Islet precursor cell (in vitro differentiated cells): Measurements from ENCODE around the gene CARD9.
"Not testable (repeated sequence)": the region's sequence is repeated elsewhere in the genome, so short reads cannot be mapped to it uniquely, and the experiment has no call there.

Source experiments
- DNase-seq: peaks from one replicate; pipeline ENCODE4 v3.0.0-alpha.2; 2018

Gene CARD9

DNA sequence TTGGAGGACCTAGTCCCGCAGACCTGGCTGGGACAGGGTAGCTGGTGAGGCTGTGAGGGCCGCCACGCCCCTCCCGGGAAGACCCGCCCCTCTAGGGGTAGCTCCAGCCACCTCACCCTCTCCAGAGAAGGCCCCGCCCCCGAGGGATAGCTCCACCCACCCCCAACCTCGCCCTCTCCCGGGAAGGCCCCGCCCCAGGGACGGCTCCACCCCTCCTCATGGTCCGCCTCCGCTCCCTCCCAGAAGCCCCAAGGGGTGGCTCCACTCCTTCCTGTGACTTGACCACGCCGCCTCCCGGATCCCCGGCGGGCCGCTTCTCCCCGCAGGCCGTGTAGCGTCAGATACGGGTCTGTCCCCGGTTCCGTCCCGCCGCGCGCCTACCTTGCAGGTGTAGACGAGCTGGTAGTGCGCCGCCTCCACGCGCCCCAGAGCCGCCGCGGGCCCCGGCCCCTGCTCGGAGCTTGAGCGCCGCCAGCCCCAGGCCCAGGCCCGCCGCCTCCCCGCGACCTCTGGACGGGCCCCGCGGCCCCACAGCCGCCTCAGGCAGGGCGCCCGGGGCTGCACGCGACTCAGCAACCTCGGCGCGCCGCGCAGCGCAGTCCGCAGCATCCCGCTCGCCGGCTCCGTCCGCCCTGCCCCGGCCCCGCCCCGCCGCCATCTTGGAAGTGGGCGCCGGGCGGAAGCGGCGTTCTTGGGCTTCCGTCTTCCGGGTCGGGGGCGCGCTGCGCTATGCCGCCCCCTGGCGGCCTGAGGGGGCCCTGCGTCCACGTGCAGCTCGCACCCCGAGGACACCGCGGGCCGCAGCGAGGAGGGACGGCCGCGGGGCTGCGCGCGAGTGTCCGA lies 10.1 kb downstream of the CARD9 start, which contains the start of gene DNLZ:
DNLZ (minus strand) TSS at position 639 of the 843 bp plus-strand sequence; CDS start at position 609, 30 bp downstream.
- DNase-seq = peak; percentile 99

DNA sequence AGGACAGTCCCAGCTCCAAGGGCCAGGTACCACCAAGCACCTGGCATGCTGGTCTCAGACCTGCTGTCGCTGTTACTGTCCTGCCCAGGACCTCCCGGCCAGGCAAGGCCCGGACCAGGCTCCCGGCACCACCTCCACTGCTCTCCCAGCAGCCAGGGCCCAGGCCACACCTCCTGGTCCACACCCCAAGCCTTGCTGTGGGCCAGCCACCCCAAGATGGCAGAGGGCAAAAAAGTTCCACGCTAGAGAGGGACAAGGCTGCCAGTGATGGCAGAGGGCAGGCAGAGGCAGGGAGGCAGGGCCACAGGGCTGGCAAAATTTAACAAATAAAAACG lies 11.1 kb downstream of the CARD9 start:
- no peak for DNase-seq

DNA sequence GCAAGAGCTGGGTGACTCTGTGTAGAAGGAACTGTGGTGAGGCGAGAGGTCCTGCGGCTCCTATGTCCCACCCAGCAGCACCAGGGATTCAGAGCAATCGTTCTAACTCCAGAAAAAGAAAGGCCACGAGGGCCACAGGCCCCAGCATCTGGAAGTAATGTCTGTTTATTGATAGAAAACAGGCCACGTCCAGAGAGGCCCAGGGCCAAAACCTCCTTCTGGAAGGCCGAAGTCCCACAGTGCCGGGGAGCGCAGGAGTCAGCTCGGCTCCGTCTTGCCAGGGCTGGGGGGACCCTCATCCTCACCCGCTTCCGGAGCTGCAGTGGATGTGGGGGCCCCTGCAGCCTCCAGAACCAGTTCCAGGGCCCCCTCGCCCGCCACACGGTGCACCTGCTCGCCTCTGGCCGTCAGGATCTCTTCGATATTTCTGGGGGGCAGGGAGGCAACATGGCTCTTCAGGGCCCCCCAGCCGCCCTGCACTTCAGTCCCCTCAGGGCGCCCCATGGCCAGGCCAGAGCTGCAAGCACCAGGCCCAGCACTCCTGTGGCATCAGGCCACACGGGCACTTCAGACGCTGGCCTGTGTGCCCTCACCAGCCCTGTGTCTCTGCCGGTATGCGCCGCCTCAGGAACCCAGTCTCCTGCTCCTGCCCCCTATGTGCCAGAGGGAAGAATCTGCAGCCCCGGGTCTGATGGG lies 11.6 kb downstream of the CARD9 start:
- DNase-seq = no peak

DNA sequence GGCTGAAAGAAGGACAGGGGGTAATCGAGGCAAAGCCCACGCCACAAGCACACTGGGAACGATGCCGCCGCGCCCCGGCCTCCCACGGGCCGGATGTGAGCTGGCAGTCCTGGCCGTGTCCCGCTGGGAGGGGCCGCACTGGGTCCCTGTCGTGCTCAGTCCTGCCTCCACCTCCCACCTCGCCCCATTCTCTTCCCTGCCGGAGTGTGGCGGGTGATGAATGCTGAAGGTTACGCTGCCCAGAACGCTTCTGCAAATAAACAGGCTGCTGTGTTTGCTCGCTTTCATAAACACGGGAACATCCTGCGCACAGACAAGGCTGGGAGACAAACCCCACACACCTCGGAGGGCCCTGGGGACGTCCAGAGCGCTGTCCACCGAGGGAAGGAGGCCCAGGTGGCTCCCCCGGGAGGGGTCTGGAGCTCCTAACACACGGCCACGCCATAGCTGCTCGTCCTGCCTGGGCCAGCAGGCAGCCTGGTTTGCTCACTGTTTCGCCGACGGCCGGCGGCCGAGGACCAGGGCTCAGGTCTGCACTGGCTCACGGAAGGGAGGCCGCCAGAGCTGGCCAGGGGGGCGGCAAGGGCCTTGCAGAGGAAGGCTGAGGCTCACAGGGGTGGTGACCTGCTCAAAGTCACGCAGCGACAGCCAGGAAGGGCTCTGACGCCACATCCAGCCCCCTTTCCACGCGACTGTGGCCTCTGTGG lies 12.3 kb downstream of the CARD9 start:
- no peak for DNase-seq

DNA sequence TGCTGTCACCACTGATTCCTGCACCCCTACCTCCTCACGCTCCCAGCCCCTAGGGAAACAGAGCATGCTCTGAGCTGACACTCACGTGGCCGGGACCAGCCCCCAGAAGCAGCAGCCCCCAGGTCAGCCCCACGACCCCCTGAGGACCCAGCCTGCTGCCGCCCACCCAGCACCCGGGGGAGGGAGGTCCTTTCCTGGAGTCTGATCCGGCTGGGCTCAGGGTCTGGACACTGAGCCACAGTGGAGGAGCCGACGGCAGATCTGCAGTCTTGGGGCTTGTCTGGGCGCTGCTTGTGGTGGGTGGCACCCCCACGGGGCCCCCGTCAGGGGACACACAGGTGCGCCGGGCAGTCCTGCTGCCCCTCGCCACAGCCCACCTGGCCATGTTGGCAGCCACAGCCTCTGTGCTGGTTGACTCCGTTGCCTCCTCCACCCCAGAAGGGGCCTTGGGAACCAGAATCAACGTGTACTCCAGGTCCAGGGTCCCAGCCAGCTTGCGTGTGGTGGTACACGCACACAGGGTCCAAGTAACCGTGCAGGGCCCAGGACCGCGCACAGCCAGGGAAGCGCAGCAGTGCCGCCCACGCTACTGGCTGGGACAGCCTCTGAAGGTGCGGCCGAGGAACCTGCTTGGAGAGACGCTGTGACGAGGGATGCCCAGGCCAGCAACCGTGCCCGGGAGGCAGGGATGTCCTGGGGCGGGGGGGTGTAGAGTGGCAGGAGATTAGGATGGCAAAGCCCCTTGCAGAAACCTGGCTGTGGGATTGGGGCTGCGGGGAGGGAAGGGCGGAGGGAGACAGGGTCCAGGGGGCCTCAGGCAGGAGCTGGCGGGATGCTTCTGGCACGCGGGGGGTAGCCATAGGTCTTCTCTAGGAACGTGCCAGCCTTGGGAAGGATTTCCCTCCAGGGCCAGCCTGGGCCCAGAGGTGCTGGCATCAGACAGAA lies 13.4 kb downstream of the CARD9 start:
- no peak for DNase-seq

DNA sequence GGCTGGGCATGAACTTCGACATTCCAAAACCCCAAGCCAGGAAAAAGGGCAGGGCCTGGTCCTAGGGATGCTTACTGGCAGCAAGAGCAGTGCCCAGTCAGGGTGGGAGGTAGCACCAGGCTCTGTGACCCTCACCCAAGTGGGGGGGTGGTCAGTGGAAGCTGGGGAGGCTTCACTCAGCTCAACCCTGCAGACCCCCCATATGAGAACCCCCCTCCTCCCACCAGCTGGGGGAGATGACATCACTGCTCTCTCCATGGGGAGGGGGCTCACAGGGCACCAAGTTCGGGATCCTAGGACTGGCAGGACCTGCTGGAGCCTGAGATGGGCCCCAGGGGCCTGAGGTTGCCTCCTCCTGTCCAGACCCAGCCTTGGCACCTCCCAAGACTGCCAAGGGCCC lies 14.6 kb downstream of the CARD9 start:
- DNase-seq = no peak

DNA sequence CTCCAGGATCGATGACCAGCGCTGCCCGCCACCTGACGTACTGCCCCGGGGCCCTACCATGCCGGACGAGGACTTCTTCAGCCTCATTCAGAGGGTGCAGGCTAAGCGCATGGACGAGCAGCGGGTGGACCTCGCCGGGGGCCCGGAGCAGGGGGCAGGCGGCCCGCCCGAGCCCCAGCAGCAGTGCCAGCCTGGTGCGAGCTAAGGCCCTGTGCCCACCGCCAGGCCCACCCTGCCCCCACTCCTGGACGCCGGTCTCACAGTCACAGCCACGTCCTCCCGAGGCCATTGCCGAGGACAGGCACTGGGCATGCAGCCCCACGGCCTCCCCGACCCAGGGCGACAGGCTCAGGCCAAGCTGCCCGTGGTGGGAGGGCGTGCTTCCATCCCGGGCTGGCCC lies 15.5 kb downstream of the CARD9 start:
- no peak for DNase-seq

DNA sequence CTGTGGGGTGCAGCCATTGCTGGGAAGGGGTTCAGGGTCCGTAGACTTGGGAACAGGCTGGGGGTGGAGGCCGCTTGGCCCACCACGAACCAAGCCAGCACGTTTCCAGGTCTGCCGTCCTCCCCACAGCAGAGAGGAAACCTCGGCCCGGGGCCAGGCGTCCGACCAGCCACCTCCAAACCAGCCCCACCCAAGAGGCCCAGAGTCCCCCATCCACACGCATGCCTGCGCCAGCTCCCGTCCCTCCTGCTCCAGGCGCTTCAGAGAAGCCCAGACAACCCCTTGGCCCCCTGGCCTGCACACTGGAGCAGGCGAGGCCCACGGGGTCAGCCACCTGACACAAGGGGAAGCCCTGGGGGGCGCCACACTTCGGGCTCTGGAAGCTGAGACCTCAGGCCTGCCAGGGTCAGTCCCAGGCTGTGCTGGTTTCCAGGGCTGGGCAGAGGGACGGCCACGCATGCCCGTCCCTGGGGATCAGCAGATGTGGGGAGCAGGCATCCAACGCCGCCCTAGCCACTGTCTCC lies 16.2 kb downstream of the CARD9 start:
- no peak for DNase-seq

DNA sequence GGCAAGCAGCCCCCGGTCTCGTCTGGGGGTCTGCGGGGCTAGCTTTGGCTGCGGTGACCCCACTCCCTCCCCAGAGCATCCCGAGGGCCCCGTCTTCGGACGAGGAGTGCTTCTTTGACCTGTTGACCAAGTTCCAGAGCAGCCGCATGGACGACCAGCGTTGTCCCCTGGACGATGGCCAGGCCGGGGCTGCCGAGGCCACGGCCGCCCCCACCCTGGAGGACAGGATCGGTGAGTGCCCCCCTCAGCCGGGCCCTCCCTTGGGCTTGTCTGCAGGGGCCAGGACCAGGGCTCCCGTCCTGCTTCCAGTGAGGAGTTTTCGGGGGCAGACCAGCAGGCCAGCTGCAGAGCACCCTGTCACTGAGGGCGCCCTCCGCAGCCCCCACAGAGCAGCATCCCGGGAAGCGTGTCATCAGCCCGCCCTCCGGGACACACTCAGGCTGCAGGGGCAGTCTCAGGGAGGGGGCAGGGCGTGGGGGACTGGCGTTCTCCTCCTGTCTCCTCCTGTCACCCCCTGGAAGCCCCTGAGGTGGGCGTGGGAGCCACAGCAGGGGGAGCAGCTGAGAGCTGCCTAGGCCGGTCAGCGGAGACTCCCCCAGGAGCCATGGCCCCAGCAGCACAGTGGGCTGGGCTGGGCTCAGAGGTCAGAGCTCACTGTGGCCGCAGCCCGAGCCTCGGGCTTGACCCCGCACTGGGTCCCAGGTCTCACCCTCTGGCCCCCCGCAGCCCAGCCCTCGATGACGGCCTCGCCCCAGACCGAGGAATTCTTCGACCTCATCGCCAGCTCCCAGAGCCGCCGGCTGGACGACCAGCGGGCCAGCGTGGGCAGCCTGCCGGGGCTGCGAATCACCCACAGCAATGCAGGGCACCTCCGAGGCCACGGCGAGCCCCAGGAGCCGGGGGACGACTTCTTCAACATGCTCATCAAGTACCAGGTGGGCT lies 17.6 kb downstream of the CARD9 start:
- DNase-seq = no peak

DNA sequence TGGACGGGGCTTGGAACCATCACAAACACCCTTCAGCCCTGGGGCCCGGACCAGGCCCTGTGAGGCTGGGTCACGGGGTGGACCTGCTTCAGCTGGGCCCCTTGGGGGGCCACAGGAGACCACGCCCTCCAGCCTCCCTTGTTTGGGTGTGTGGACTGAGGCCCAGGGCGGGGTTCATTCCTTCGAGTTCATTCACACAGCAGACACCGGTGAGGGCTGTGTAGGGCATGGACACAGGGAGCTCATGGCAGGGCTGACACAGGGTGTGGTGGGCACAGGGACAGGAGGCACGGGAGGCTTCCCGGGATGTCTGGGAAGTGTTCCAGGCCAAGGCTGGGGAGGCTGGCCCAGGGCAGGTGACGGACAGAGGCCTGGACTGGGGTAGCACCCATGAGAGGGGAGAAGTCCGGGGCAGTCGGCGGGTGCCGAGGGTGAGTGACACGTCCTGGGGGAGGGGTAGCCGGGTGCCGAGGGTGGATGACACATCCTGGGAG lies 18.8 kb downstream of the CARD9 start:
- DNase-seq = no peak

DNA sequence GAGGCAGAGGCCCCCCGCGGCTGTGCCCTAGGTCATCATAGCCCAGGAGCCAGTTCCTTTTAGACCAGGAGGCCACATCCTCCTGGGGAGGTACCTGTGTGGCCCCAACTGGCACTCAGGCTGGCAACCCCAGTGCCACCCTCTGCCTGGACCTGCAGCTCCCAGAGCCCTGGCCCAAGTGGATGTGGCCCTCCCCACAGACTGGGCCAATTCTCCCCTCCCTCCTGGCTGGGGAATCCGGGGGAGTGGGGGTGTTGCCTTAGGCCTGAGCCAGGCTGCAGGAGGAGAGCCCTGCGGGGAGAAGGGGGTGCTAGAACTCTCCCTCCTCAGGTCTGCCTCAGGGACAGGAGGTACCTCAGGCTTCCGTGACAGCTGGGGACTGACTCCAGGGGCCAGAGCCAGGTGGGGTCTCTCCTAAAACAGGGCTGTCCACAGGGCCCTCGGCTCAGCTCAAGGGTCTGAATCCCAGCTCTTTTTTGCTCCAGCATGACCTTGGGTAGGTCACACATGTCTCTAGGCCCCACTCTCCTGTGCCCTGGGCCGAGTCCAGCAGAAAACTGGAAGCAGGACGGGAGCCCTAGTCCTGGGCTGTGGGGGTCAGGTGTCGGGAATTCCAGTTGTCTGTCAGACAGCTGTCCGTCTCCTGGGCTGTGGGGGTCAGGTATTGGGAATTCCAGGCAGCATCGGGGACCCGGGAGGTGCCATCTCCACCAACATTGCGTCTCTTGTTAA lies 19.5 kb downstream of the CARD9 start:
- no peak for DNase-seq

DNA sequence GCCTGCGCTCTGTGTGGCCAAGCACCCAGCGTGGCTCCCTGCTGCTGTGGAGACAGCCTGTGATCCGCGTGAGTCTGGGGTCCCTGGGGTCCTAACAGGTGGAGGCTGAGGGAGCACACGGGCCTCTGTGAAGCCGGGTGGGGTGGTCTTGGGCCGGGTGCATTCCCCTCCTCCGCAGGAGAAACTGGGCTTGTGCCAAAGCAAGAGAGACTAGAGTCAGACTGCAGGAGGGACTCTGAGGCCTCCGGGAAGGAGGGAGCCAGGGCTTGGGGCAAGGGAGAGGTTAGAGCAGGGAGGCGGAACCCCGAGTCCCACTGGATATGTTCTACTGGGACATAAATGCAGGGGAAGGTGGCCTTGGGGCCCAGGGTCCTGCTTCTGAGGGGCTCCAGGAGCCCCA lies 20.4 kb downstream of the CARD9 start:
- DNase-seq = no peak

DNA sequence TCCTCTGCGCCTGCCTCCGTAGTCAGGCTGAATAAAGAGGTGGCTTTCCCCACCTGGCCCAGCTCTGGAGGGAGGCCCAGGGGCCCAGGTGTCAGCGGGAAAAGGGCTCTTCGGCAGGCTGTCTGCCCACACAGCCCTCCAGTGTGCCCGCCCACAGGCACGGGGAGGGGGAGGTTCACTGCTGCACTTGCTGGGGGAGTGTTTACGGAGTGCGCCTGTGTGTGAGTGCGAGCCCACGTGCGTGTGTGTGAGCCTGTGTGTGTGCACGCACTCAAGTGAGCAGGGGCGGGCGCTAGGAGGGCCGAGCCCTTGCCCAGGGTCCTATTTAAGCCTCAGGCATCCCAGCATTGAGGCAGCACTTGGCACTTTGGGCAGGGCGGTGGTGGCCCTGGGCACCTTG lies 20.8 kb downstream of the CARD9 start:
- DNase-seq = no peak

DNA sequence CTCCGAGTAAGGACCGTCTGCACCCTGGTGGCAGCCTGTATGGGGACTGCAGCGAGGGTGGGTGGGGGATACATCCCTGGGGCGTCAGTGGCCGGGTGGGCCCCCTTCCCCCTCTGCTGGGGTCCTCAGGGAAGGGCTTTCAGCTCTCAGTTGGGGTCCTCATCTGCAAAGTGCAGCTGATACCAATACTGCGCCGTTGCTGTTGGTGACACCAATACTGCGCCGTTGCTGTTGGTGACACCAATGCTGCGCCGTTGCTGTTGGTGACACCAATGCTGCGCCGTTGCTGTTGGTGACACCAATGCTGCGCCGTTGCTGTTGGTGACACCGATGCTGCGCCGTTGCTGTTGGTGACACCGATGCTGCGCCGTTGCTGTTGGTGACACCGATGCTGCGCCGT lies 21.6 kb downstream of the CARD9 start:
- not testable (repeated sequence) for DNase-seq

DNA sequence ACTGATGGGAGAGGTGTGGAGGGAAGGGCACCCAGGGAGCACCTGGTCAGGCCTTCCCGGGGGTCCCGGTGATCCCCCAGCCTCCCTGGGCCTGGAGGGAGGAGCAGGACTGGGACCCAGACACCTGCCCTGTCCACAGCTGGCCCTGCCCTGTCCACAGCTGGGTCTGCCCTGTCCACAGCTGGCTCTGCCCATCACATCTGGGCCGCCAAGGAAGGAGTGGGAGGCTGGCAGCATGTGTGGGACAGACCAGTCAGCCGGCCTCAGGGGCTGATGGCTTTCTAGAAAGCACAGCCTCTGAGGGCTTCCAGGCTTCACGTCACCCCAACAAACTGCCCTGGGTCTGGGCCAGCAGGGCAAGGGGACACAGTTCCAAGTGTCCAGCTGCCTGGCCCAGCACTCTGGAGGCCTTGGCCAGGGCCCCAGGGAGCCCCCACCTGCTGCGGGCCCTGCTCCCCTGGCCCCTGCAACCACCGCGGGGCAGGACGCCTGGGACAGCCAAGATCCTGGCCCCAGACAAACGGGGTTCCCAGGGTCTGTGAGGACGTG lies 22.1 kb downstream of the CARD9 start:
- no peak for DNase-seq

DNA sequence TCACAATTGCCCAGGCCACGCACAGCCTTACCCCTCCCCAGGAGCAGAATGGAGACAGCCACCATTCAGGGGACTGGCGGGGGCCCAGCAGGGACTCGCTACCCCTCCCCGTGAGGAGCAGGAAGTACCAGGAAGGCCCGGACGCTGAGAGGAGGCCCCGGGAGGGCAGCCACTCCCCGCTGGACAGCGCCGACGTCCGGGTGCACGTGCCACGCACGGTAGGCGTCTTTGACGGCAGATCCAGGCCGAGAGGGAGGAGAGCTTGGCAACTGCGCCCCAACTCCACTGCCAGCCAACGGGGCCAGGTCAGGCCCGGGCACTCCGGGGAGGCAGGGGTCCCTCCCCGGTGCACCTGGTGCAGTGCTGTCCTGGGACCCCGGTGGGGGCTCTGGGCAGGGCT lies 23.9 kb downstream of the CARD9 start:
- DNase-seq = no peak

DNA sequence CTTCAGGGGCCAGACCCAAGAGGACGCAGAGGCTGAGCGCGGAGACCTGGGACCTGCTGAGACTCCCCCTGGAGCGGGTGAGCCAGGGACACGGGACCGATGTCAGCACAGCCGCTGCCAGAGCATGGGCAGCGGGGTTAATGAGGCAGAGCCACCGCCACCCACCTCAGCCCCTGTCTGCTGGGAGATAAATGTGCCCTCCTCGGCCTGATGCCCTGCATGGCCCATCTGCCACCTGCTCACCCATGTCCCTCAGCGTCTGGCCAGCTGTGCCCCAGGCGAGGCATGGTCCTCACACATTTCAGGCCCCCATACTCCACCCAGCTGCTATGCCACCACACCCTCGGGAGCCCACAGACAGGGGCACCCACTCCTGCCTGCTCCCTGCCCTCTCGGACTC lies 24.8 kb downstream of the CARD9 start:
- DNase-seq = no peak

DNA sequence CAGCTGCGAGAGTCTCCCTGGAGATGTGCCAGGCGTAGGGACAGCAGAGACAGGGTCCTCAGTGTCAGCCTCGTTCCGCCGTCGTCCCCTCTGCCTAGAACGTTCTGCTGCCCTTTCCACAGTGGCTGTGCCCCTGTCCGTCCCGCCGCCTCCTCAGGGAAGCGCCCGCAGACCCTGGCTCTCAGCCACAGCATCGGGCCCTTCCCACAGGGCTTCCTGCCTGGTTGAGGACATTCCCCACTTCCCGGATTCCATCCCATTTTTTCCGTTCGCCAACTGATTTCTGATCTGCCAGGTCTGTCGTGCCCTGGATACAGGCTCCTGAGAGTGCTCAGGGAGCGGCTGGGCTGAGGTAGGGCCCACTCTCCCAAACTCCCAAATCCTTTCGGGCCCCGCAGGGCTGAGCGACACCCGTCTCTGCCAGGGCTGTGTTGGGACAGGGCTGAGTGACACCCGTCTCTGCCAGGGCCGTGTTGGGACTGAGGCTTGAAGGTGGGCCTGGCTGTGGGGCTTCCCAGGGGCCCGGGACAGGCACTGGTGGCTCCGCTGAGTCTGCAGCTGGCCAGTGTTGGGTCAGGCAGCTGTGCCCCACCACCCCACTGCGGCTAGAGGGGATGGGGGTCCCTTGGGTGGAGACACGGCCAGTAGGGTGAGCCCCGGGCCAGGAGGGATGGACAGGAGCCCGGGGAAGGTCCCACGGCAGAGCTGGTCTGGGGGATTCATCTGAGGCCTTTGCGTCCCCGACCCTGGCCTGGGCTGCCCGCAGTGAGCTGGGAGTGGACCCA lies 25.8 kb downstream of the CARD9 start:
- DNase-seq = no peak

DNA sequence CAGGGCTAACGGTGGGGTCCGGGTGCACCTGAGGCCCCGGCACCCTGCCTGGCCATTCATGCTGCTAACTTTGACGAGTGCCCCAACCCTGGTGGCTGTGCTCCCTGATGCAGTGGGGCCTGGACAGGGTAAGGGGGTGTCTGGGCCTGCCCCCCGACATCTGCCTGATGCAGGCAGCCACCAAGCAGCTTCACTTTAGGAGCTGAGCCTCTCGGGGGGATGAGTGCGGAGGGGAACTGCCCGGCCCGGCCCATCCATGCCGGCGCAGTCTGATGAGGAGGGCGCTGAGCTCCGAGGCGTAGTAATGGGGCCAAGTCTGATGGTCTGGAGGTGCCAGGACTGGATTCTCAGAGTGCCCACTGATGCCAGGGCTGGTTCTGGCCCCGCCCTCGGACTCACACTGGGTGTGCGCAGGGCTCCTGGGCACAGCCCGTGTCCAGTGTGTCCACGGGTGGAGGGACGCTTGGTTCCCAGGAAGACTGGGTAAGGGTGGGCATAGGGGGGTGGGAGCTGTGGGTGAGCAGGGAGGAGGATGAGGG lies 26.5 kb downstream of the CARD9 start:
- no peak for DNase-seq
